Trophoblast cell (in vitro differentiated cells and primary cell): ENCODE measurements around the gene IRF2BP1.

ENCODE experiments used
- DNase-seq, 2 donors: peaks; one replicate each; pipeline ENCODE4 v3.0.0-alpha.2; 2016
- H2AFZ ChIP-seq: 2 replicates; pipeline ENCODE4 v1.6.1; 2013; ENCODE audit warnings: low read length, moderate library complexity, mild to moderate bottlenecking; ENCODE audit not compliant: insufficient read depth, poor library complexity
- H2AK5ac ChIP-seq: 2 replicates; pipeline ENCODE4 v1.6.1; 2013; ENCODE audit warnings: mild to moderate bottlenecking, low read length
- H2BK120ac ChIP-seq: 2 replicates; pipeline ENCODE4 v1.6.1; 2013; ENCODE audit warnings: low read length, mild to moderate bottlenecking, moderate library complexity; ENCODE audit not compliant: insufficient read depth, poor library complexity
- H2BK12ac ChIP-seq: 2 replicates; pipeline ENCODE4 v1.6.1; 2013; ENCODE audit warnings: mild to moderate bottlenecking, low read length, moderate library complexity
- H2BK5ac ChIP-seq: 2 replicates; pipeline ENCODE4 v1.6.1; 2013; ENCODE audit warnings: low read length, low read depth, moderate library complexity, mild to moderate bottlenecking; ENCODE audit not compliant: poor library complexity
- H3K14ac ChIP-seq: 2 replicates; pipeline ENCODE4 v1.6.1; 2013; ENCODE audit warnings: mild to moderate bottlenecking, low read length
- H3K18ac ChIP-seq: 2 replicates; pipeline ENCODE4 v1.6.1; 2013; ENCODE audit warnings: mild to moderate bottlenecking, low read length
- H3K23ac ChIP-seq: 2 replicates; pipeline ENCODE4 v1.6.1; 2013; ENCODE audit warnings: low read length
- H3K27ac ChIP-seq: 2 replicates; pipeline ENCODE4 v1.5.1; 2013; ENCODE audit warnings: low read depth, mild to moderate bottlenecking, inconsistent platforms, low read length, moderate library complexity
- H3K27me3 ChIP-seq: 2 replicates; pipeline ENCODE4 v1.6.1; 2013; ENCODE audit warnings: inconsistent platforms, mild to moderate bottlenecking, low read length, moderate library complexity; ENCODE audit not compliant: insufficient read depth
- H3K36me3 ChIP-seq, 2 experiments: 1 replicate in 1 of 2; 2 replicates in 1 of 2; pipeline ENCODE4 v1.6.1; 2013; ENCODE audit warnings: low read length in 2 of 2, mild to moderate bottlenecking in 2 of 2, moderate library complexity in 1 of 2; ENCODE audit not compliant: insufficient read depth in 2 of 2, control insufficient read depth in 1 of 2
- H3K4ac ChIP-seq: 2 replicates; pipeline ENCODE4 v1.6.1; 2013; ENCODE audit warnings: low read depth, mild to moderate bottlenecking, low read length, moderate library complexity
- H3K4me1 ChIP-seq, 2 experiments: 1 replicate in 1 of 2; 2 replicates in 1 of 2; pipeline ENCODE4 v1.6.1; 2013; ENCODE audit warnings: low read length in 2 of 2, mild to moderate bottlenecking in 2 of 2, moderate library complexity in 1 of 2; ENCODE audit not compliant: insufficient read depth in 2 of 2, control insufficient read depth in 1 of 2
- H3K4me2 ChIP-seq: 2 replicates; pipeline ENCODE4 v1.6.1; 2013; ENCODE audit warnings: inconsistent platforms, mild to moderate bottlenecking, low read length, moderate library complexity
- H3K4me3 ChIP-seq: 2 replicates; pipeline ENCODE4 v1.5.1; 2013; ENCODE audit warnings: mild to moderate bottlenecking, low read depth, low read length, inconsistent platforms
- H3K79me1 ChIP-seq: one replicate; pipeline ENCODE4 v1.6.1; 2013; ENCODE audit warnings: low read length
- H3K79me2 ChIP-seq: 2 replicates; pipeline ENCODE4 v1.6.1; 2013; ENCODE audit warnings: low read length, mild to moderate bottlenecking; ENCODE audit not compliant: control insufficient read depth, insufficient read depth, poor library complexity
- H3K9ac ChIP-seq: 2 replicates; pipeline ENCODE4 v1.6.1; 2013; ENCODE audit warnings: mild to moderate bottlenecking, low read length
- H3K9me3 ChIP-seq: 2 replicates; pipeline ENCODE4 v1.6.1; 2013; ENCODE audit warnings: low read depth, mild to moderate bottlenecking, control low read depth, inconsistent platforms, low read length; ENCODE audit not compliant: insufficient read depth
- H4K12ac ChIP-seq: 2 replicates; pipeline ENCODE4 v1.6.1; 2013; ENCODE audit warnings: low read depth, mild to moderate bottlenecking, low read length, moderate library complexity
- H4K8ac ChIP-seq: 2 replicates; pipeline ENCODE4 v1.6.1; 2013; ENCODE audit warnings: low read depth, mild to moderate bottlenecking, low read length, moderate library complexity
- H4K91ac ChIP-seq: one replicate; pipeline ENCODE4 v1.6.1; 2013; ENCODE audit warnings: low read depth, mild to moderate bottlenecking, low read length, moderate library complexity
- WGBS: extraction: QIAGEN DNeasy Blood & Tissue Kit; methylation state at CpG from one replicate; pipeline ENCODE4 v1.1.7; 2013; ENCODE audit warnings: missing lambda C conversion rate; ENCODE audit not compliant: insufficient read length, insufficient coverage; ENCODE audit errors: extremely low coverage; 5-methylcytosine and 5-hydroxymethylcytosine counted together

IRF2BP1 gene

DNA sequence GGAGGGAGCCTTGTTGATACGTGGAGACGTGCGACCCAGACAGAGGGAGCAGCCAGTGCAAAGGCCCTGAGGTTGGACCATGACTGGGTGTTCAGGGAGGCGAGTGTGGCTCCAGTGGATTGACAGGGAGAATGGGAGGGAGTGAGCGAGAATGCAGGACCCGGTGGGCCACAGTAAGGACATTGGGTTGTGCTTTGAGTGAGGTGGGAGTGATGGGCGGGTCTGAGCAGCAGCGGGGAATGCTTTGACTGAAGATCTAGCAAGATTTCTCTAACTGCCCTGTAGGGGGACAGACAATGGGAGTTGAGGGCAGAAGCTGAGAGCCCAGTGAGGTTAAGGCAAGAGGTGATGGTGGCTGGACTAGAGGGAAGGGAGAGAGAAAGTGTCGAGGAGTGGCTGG is 36.3 kb upstream of the IRF2BP1 start:
- Histone ChIP-seq H3K18ac (no peak overlapping the region), H3K79me2 (no peaks in the 10 kb centered on the region), H3K27me3 (no peaks in the 10 kb centered on the region), H2AK5ac (no peak overlapping the region), H3K4me2 (no peak overlapping the region), H3K9me3 (no peaks in the 10 kb centered on the region), H4K8ac (no peak overlapping the region), H4K12ac (no peak overlapping the region), H2BK5ac (no peak overlapping the region), H3K4ac (no peak overlapping the region), H2BK120ac (no peak overlapping the region), H3K9ac (no peak overlapping the region), H3K79me1 (no peaks in the 10 kb centered on the region), H3K4me3 (no peak overlapping the region), H3K23ac (no peak overlapping the region), H4K91ac (no peak overlapping the region), H3K36me3 (no peaks in the 10 kb centered on the region), H2BK12ac (no peak overlapping the region), H3K4me1 (peaks cover 3 to 4% of the 10 kb centered on the region in 2 experiments), H3K14ac (no peak overlapping the region), H3K27ac (no peak overlapping the region), H2AFZ (no peak overlapping the region)
- peak in 1 of 2 donors; percentile 40 for DNase-seq
- no CpG with 5 or more reads among the region's 9 CpGs for WGBS

DNA sequence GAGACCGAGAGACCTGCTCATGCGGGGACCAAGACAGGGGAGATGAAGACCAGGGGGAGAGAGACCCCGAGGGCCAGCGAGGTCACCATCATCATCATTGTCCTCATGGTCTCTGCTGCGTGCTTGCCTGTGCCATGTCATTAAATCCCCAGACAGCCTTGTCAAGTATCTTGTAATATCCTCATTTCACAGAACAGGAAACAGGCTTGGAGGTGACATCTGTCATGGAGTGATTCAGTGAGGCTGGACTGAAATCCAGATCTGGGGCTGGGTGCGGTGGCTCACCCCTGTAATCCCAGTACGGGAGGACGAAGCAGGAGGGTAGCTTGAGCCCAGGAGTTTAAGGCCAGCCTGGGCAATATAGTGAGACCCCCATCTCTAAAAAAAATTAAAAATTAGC is 34.5 kb upstream of the IRF2BP1 start:
- Histone ChIP-seq H3K4me3 (no peak overlapping the region), H3K14ac (no peak overlapping the region), H2AK5ac (no peak overlapping the region), H3K27me3 (no peaks in the 10 kb centered on the region), H3K36me3 (no peaks in the 10 kb centered on the region), H3K9me3 (no peaks in the 10 kb centered on the region), H3K4me1 (peaks cover 3 to 4% of the 10 kb centered on the region in 2 experiments), H2BK120ac (no peak overlapping the region), H2BK5ac (no peak overlapping the region), H4K8ac (no peak overlapping the region), H2AFZ (no peak overlapping the region), H3K79me2 (no peaks in the 10 kb centered on the region), H3K79me1 (no peaks in the 10 kb centered on the region), H4K12ac (no peak overlapping the region), H3K4me2 (no peak overlapping the region), H3K27ac (no peak overlapping the region), H4K91ac (no peak overlapping the region), H3K23ac (no peak overlapping the region), H3K18ac (no peak overlapping the region), H3K9ac (no peak overlapping the region), H3K4ac (no peak overlapping the region), H2BK12ac (no peak overlapping the region)
- no CpG with 5 or more reads among the region's 8 CpGs for WGBS
- DNase-seq = no peak

GRCh38 chr19:45919678-45920077 is 33.7 kb upstream of the IRF2BP1 start:
- Histone ChIP-seq H3K79me2 (no peaks in the 10 kb centered on the region), H4K8ac (no peak overlapping the region), H3K27ac (no peak overlapping the region), H3K23ac (no peak overlapping the region), H2AFZ (no peak overlapping the region), H4K12ac (no peak overlapping the region), H4K91ac (no peak overlapping the region), H3K36me3 (no peaks in the 10 kb centered on the region), H3K4ac (no peak overlapping the region), H3K79me1 (no peaks in the 10 kb centered on the region), H3K4me3 (no peak overlapping the region), H3K4me1 (peaks cover under 1 to 2% of the 10 kb centered on the region in 2 experiments), H3K18ac (no peak overlapping the region), H3K9me3 (no peaks in the 10 kb centered on the region), H2AK5ac (no peak overlapping the region), H2BK120ac (no peak overlapping the region), H3K4me2 (no peak overlapping the region), H2BK12ac (no peak overlapping the region), H3K27me3 (no peaks in the 10 kb centered on the region), H3K9ac (no peak overlapping the region), H2BK5ac (no peak overlapping the region), H3K14ac (no peak overlapping the region)
- WGBS = no CpG with 5 or more reads among the region's 7 CpGs
- no peak for DNase-seq

DNA sequence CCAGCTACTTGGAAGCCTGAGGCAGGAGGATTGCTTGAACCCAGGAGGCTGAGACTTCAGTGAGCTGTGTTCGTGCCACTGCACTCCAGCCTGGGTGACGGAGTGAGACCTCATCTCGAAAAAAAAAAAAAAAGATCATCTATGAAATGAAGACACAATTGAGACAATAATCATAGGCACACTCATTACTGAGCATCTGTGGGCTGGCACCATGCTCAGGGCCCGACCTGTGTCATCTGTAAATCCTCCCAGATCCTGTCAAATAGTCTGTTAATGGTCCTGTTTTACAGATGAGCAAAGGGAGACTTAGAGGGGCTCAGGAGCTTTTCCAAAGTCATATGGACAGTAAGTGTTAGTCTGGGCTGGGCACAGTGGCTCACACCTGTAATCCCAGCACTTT is 32.8 kb upstream of the IRF2BP1 start:
- H3K4ac ChIP-seq = no peak overlapping the region
- H3K14ac ChIP-seq = no peak overlapping the region

More for the DNA sequence above, 32.8 kb upstream of the IRF2BP1 start:
- H3K4me1 ChIP-seq = no peaks in the 10 kb centered on the region
- no peak overlapping the region for H3K4me3 ChIP-seq
- no peak overlapping the region for H2BK12ac ChIP-seq
- no peak overlapping the region for H2BK120ac ChIP-seq
- H3K4me2 ChIP-seq = no peak overlapping the region
- H2BK5ac ChIP-seq = no peak overlapping the region
- no peaks in the 10 kb centered on the region for H3K27me3 ChIP-seq
- no peaks in the 10 kb centered on the region for H3K36me3 ChIP-seq
- no peak overlapping the region for H3K9ac ChIP-seq
- H4K91ac ChIP-seq = no peak overlapping the region
- H3K18ac ChIP-seq = no peak overlapping the region
- no peak overlapping the region for H4K12ac ChIP-seq
- H2AFZ ChIP-seq = no peak overlapping the region
- no peak overlapping the region for H3K27ac ChIP-seq
- no peak for DNase-seq
- no peaks in the 10 kb centered on the region for H3K79me2 ChIP-seq
- H4K8ac ChIP-seq = no peak overlapping the region
- H2AK5ac ChIP-seq = no peak overlapping the region
- H3K23ac ChIP-seq = no peak overlapping the region
- WGBS = no CpG with 5 or more reads among the region's 4 CpGs
- no peaks in the 10 kb centered on the region for H3K9me3 ChIP-seq
- H3K79me1 ChIP-seq = no peaks in the 10 kb centered on the region
